ENCODE measurements around the gene UPB1.
"Not testable (repeated sequence)": the region's sequence is repeated elsewhere in the genome, so short reads cannot be mapped to it uniquely, and the experiment has no call there.

UPB1 gene

DNA sequence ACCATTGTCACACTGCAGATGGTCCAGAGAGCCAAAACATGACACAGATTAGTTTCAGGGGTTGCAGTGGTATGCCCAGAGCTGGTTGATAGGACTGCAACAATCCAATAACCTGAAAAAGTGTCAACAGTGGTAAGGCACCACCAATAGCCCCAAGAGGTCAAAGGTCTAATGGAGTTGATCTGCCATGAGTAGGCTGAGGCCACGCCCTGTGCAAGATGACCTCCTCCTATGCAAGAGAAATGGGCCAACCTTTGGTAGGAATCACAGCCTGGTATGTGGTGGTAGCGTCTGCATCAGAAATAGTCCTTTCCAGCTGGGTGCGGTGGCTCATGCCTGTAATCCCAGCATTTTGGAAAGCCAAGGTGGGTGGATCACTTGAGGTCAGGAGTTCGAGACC lies 40.2 kb downstream of the UPB1 start:
- no peak for DNase-seq

DNA sequence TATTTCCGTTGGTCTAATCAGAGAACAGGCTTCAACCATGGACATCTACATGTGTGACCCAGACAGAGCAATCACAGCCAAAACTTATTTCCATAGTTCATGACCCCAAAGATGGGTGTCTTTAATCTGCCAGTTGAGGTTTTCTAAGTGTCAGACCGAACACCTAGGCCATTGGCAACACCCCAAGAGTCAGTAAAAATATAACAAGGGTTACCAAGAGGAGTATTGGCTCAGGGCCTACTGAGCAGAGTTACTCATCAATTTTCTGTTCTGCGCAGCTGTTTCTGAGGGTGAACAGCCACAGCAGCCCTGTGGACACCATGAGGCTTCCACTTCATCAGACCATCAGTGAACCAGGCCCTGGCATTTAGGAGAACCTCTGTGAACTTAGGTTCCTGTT lies 41.0 kb downstream of the UPB1 start:
- no peak for DNase-seq

DNA sequence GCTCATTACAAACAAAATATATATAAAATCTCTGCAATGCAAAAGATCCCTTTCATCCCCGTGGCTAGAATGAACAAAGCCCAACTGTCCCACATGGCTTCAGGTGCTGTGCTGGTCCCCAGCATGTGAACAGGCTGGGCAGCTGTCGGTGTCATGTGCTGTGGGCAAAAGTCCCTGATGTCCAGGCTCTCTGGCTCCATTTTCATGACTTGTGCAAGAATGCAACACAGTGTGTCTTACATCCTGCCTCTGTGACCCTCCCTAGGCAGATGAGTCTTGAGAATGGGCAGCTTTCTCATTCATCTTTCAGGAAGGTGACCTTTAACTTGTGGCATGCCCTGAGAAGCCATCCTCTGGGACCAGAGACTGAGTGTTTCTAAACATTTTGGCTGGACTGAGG lies 45.3 kb downstream of the UPB1 start:
- DNase-seq = no peak

DNA sequence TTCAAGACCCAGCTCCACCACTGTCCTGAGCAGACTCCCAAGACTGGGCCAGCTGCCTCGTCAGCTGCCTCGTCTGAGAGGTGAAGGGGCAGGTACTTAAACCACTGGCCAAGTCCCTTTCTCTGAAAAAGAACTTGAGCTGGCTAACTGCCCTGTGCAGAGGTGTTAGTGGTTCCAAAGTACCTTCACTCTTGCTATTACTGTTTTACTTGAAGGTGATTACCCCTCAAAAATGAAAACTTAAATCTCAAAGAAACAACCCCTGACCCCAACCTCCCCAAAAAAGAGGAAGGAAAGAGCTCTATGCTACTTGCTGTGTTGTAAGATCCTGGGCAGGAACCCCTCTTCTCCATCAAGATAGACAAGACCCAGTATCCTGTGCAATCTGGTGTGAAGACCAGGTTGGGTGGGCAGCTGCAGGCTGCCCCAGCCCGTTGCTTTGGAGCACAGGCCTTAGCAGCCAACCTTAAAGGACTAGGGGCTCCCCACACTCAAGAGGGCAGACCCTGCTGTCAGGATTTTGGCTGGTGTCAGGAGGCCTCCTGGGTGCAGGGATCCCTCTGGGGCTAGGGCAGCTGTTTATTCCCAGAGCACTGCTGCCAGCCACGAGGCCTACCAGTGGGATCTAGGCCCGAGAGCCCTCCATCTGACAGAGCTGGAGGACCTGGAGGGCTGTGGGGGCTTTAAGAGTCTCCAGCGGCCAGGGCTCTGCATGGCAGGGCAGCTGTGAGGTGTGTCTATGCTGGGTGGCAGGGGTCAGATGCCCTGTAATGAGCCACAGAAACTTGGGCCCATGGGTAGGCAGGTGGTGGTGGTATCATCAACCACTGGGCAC lies 46.8 kb downstream of the UPB1 start:
- no peak for DNase-seq

DNA sequence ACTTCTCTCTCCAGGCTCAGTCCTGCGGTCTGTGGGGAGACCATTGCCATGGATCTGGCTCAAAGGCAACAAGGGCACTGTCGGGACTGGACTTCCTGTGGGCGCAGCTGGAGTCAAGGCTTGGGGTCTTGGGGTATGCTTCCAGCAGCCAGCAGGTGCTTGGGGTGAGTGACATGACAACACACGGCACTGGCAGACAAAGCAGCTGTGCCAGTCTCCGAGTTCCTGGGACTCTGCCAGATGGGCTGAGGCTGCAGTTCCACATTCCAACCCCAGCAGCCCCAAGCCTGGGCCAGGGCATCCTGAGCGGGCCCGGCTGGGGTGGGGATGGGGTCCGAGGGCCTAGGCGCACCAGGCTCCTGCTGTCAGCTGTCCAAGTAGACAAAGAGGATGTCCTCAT lies 47.5 kb downstream of the UPB1 start:
- DNase-seq = no peak

DNA sequence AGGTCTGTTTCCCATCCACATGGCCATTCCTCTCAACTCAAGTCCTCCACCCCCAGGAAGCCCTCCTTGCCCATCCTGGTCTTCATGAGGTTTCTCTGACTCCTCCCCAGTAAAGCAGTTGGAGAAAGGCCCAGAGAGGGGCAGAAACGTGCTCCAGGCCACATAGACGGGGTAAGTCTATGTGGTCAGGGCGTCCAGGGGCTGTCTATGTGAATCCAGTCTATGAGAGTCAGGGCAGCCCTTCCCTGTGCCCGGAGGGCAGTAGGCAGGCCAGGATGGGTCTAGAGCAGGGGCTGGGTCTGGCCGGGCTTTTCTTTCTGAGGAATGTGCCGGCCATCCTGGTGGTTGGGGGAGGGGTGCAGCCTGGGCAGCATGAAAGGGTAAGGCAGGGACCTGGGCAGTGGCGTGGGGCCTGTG lies 48.1 kb downstream of the UPB1 start:
- DNase-seq = no peak

DNA sequence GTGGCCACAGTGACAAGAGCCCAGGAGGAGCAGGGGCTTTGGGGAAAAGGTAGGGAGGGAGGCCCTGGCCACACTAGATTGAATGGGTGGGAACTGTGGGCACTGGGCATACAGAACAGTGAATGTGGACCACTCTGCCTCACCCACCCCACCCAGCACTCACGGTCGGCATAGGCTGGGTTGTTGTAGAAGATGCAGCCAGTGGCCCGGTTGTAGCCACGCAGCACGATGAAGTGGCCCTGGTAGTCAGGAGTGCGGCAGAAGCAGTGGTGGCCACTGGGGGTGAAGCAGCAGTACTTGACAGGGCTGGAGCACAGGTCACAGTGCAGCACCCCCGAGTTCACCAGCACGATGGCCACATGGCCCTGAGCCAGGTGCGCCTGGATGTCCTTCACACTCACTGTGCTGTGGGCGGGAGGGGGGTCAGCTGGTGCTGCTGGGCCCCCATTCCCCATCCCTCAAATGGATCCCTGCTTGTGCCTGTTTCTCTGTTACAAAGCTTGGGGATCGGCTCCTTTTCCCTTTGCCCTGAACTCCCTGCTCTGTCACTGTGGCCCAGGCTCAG lies 48.6 kb downstream of the UPB1 start:
- no peak for DNase-seq

DNA sequence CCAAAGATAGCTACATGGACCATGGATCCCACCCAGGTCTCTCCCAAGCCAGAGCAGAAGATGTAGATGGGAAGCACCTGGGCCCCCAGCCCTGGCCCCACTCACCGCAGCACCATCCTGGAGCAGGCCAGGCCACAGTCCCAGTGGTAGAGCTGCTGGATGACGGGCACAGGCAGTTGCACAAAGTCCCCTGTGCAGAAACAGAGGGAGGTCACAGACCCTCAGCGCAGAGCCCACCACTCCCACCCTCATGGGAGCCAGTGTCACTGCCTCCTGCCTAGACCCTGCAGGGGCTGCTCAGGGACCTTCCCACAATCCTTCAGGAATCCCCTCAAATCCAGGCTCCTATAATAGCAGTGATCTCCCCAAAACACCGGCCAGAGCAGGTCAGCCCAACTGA lies 53.7 kb downstream of the UPB1 start:
- DNase-seq = no peak

DNA sequence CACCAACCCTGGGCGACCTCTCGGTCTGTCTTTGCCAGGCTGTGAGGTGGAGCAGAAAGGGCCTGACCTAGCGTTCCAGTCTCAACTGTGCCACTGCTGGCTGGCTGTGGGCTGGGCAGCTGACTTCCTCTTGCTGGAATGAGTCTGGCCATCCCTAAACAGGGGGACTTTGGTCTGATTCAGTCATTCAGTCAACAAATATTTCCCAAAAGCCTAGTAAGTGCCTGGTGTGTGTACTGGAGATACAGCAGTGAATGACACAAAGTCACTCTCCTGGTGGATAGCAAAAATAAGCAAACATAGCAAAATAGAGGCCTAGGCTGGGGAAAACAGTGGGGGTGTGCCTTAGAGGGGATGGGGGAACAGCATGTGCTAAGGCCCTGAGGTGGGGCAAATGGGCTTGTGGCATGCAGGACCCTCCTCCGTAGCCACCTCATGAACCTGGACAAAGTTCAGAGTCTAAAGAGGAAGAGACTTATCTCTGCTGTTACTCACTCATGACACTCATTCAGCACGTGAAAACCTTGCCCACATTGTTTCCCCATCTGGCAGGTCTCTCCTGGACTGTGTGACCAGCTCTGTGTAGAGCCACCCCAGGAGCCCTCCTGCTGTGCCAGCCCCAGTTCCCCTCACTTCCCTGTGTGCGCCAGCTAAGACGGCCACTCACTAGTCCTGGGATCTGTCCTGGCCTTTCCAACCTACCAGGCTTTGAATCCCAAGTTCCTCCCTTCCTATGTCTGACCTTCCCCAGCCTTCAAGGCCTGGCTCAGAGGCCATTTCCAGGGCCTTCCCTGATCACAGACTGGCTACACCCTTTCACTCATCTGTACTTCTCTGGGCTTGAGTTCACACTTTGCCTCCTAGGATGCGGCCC lies 55.1 kb downstream of the UPB1 start:
- DNase-seq = no peak

DNA sequence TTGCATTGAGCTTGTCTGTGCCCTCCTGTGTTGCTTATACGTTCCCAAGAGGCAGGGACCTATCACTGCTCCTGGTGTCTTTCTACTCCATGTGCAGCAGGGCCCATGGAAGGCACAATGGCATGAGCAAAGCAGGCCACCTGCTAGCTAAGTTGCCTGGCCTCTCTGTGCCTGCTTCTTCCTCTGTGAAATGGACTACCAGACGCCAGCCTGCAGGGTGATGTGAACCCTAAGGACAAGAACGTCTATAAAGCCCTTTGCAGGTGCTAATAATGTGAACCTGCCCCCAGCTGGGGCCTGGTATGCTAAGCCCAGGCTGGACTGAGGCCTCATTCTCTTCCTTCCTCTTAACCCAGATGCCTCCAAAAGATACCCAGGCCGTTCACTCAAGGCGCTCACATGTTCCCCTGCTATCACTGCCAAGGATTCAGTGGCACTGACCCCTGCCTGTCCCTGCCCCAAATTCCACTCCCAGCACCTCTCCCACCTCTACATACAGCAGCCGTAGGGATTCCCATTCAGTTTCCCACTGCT lies 55.8 kb downstream of the UPB1 start:
- no peak for DNase-seq

DNA sequence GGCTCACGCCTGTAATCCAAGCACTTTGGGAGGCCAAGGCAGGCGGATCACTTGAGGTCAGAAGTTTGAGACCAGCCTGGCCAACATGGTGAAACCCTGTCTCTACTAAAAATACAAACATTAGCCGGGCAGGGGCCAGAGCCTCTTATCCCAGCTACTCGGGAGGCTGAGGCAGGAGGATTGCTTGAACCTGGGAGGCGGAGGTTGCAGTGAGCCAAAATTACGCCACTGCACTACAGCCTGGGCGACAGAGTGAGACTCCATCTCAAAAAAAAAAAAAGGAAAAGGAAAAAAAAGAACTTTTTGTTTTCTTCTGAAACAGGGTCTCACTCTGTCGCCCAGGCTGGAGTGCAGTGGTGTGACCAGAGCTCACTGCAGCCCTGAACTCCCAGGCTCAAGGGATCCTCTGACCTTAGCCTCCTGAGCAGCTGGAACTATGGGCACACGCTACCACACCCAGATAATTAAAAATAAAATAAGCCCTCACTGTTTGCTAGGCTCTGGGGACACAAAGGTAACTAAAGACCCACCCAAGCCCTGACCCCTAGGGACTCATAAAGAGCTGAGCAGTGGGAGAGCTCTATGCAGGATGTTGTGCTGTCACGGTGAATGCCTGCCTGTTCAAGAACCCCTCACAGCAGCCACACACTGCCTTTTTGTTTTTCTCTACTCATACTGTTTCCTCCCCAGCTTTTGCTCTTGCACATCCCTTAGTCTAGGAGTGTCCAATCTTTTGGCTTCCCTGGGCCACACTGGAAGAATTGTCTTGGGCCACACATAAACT lies 57.6 kb downstream of the UPB1 start:
- DNase-seq = not testable (repeated sequence)

DNA sequence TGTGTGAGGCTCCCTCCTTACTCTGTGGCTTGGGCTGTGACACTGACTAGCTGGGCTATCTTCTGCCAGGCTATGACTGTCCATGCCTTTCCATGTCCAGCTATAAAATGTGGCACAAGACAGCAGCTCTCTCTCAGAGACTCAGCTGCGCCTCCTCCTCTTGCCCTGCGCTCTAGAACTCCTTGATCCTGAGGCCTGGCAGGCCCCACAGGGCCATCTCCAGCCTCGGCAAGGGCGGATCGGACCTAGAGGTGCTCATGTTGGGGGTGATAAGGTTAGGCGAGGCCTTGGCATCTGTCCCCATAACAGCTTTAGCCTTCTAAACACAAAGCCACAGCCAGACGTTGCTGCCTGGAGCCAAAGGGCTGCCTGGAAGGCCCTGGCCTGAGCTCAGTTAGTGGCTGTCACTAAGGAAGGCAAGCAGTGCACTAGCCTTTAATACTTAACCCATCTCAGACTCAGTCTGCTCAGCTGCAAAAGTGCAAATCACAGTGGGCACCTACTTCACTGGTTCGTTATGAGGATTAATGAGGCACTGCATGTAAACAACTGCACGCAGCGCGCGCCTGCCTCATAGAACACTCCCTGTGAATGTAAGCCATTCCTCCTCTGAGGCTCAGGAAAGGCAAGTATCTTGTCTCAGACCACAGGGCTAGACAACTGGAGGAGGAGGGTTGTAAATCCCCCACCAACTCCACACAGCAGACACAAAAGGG lies 58.6 kb downstream of the UPB1 start:
- DNase-seq = no peak

DNA sequence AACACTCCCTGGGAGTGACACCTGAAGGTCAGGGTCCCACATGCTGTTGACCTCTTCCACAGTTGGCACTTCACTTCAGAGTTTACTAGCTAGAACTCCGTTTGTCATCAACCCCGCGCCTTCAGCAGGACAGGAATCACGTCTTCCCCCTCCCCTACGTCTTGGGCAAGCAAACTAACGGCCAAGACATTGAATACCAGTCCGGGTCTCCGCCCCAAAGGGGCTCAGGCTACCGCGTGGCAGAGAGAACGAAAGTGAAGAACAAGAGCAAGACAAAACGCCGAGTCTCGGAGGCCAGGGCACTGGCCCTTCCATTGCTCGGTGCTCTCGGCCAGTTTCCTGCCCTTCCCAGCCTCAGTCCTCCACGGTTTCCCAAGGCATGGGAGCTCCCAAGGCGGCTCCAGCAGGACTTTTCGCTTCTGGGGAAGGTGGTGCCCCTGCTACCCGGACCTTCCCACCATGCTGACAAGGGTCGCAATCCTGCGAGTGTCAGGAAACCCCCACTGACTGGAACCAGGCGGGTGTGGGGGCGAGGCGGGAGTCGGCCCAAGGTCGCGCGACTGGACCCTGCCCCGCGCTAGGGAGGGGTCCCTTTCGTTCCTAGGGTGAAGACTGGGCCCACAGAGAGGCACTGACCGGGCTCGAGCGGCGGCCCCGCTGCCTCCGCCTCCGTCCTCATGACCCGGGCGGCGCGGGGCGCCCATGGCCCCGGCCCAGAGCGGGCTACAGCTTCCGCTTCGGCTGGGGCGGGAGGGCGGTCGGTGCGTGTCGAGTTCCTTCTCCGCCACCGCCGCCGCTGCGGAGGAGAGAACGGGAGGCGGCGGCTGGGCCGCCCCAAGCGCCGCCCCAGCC lies 59.4 kb downstream of the UPB1 start, which contains the start of gene GUCD1:
Gene GUCD1, minus strand, starts transcription at position 826 of the 852 bp plus-strand sequence. Its CDS starts 147 bp downstream, at position 679.
- DNase-seq = peak; percentile 30

DNA sequence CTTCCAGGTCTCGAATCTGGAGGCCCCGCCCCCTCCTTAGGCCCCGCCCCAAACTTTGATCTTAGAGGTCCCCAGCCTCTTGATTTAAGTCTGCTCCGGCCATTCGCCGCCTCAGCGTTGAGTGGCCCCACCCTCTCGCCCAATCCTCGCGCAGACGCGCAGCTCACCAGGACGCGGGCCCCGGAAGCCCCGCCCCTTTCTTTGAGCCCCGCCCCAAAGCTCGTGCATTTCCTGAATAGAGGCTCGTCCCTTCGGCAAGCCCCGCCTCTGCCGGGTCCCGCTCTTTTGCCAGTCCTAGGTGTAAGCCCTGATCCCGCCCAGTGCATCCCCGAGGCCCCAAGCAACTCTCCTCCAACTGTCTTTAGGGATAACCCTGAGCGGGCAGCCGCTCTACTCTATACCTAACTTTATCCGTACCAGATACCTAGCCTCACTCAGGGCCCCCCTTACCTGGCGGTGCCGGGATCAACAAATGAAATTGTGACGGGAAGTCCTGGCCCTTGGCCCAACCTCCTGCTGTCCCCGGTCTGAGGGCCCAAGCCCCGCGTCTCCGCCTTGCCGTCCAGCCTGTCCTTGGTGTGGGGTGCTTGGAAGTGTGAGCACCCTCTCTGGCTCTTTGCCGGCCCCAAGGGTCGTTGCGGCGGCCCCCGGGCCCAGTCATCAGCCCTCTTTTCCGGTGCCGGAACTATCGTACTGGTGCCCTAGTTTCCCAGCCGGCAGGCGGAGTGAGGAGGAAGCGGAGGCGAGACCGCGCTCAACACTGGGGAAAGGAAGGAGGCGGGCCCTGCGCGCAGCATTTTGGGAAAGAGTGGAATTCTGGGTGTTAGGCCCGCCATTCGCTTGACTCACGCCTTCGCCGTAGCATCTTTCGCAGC lies 60.3 kb downstream of the UPB1 start, which contains the start of gene SNRPD3:
Gene SNRPD3, plus strand, starts transcription at position 835 of the 875 bp plus-strand sequence. CDS start 1,676 bp downstream, outside the sequence.
- DNase-seq = peak; percentile 100

DNA sequence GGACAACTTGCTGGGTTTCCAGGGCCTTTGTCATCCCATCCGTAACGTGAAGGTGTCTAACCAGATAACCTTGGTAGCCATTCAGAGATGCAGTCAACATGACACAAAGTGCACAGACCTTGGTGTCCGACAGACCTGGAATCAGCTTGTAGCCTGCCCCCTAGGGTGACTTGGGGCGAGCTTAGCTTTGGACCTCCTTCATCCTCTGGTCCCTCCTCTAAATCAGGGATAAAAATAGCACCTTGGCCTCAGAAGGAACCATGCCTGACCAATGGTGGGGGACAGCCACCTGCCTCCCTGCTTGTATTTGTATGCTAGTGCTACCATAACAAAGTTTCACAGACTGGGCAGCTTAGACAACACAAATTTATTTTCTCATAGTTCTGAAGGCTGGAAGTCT lies 64.3 kb downstream of the UPB1 start:
- no peak for DNase-seq

DNA sequence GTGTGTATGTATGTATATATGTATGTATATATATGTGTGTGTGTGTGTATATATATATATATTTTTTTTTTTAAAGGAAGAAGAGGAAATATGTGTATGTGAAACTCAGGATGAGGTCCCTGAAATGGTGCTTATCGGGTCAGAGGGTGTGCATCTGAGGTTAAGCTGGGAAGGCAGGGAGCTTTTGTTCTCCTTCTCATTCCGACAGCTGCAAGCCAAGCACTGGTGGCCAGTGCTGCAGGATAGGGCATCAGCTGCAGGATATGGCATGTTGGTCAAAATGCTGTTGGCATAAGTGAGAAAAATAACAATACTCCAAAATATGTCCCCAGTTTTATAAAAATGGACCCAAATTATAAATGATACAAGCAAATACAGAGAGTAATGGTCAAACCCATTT lies 68.1 kb downstream of the UPB1 start:
- no peak for DNase-seq

DNA sequence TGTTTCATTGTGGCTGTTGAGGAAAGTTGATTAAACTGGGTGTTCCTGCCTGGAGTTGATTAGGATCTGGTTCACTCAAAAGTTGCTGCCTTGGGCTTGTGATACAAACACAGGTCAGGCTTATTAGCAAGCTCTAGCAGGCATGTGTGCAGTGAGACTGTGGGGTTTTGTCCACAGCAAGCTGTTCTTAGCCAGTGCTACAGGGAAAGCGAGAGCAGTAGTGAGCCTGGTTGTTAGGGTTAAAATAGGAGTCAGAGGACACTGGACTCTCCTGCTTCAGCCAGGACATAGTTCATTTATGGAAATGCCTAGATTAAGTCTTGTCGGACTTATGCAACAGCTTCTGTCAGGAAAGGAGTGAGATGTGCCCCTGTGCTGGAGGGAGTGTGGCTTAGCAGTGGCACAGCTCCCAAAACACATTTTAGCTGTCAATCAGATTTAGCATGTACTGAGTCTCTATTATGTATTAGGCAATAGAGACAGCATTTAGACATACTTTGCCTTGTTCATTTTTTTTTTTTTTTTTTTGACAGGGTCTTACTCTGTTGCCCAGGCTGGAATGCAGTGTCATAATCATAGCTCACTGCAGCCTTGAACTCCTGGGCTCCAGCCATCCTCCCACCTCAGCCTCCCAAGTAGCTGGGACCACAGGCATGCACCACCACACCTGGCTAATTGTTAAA lies 69.4 kb downstream of the UPB1 start:
- DNase-seq = no peak

DNA sequence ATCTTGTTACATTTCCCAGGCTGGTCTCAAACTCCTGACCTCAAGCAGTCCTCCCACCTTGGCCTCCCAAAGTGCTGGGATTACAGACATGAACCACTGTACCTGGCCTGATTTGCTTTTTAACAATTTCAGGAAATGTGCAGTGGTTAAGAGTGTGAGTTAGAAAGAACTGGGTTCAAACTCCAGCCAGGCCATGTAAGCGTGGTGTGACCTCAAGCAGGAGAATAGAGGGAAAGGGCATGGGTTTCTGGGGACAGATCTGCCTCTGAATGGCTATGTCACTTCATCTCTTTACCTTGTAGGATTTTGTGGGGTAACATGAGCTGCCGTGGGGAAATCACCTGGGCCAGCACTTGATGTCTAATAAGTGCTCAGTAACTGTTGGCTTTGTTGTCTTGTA lies 69.9 kb downstream of the UPB1 start:
- no peak for DNase-seq

DNA sequence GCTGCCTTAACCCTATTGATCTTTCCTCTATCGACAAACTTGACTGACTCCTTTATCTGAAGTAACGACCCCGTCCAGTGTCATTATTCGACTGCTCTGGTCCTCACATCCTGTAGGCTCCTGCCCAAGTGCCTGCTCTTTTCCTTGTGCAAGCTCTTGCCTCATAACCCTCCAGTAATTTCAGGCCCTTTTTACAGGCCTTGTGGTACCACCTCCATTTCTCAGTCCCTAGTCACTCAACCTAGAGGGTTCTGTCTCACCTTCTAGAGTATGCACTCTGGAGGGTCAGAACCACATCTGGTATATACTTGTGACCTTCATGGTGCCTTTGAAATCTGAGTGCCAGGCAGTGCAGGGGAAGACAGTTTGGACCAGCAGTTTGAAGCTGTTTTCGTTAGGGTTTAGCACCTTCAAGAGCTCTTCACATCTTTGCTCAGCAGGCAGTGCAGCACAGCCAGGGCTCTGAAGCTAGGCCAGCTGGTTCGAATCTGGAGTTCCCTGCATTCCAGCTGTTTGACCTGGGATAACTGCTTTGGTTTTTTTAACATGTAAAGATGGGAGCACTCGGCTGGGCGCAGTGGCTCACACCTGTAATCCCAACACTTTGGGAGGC lies 71.9 kb downstream of the UPB1 start:
- DNase-seq = no peak

Data from CD4-positive, alpha-beta T cell treated with Interleukin-12 subunit alpha and Interleukin-12 subunit beta, for 1 hour (primary cell).